Middle frontal gyrus (tissue), 1 donor: ENCODE results near the gene CLEC4G.
"Not testable (repeated sequence)": the region's sequence is repeated elsewhere in the genome, so short reads cannot be mapped to it uniquely, and the experiment has no call there.

Experiments
- DNase-seq: peaks from one replicate; pipeline ENCODE4 v3.0.0-alpha.2; 2015; ENCODE audit warnings: low spot score; ENCODE audit errors: extremely low spot score

The CLEC4G gene

GRCh38 chr19:7746903-7747884, 15.3 kb upstream of the CLEC4G start, which contains the start of gene CD209:
Gene CD209 (minus strand): TSS chr19:7747534. CDS start chr19:7747511, 23 bp downstream.
- no peak for DNase-seq

GRCh38 chr19:7746306-7746705, 14.4 kb upstream of the CLEC4G start:
- DNase-seq = not testable (repeated sequence)

GRCh38 chr19:7744871-7745650, 13.2 kb upstream of the CLEC4G start:
- no peak for DNase-seq

GRCh38 chr19:7744199-7744786, 12.4 kb upstream of the CLEC4G start:
- no peak for DNase-seq

GRCh38 chr19:7743425-7743841, 11.5 kb upstream of the CLEC4G start:
- DNase-seq = no peak

GRCh38 chr19:7742991-7743390, 11.1 kb upstream of the CLEC4G start:
- DNase-seq = no peak

- DNase-seq = no peak
Measured at GRCh38 chr19:7742575-7742974, 10.7 kb upstream of the CLEC4G start.

GRCh38 chr19:7740682-7741054, 8.8 kb upstream of the CLEC4G start:
- no peak for DNase-seq

GRCh38 chr19:7739801-7740681, 8.1 kb upstream of the CLEC4G start:
- DNase-seq = no peak

GRCh38 chr19:7739211-7739755, 7.4 kb upstream of the CLEC4G start:
- DNase-seq = no peak

GRCh38 chr19:7738023-7738422, 6.1 kb upstream of the CLEC4G start:
- no peak for DNase-seq

- no peak for DNase-seq
Measured at GRCh38 chr19:7737215-7737614, 5.3 kb upstream of the CLEC4G start.

GRCh38 chr19:7736148-7736547, 4.2 kb upstream of the CLEC4G start:
- no peak for DNase-seq

- no peak for DNase-seq
Measured at GRCh38 chr19:7734220-7735203, 2.6 kb upstream of the CLEC4G start.

GRCh38 chr19:7733376-7733775, 1.5 kb upstream of the CLEC4G start:
- DNase-seq = no peak

- no peak for DNase-seq
Measured at GRCh38 chr19:7731615-7732014, 295 bp downstream of the CLEC4G start.

- DNase-seq = no peak
Measured at GRCh38 chr19:7731218-7731595, 703 bp downstream of the CLEC4G start.

- no peak for DNase-seq
Measured at GRCh38 chr19:7730286-7731217, 1.4 kb downstream of the CLEC4G start.
